OCI-LY7 (cell line): ENCODE measurements around the gene IL1A. TPM values are rescaled to one million over a fixed set of nuclear protein-coding genes. Genes with fewer than 3 reads are reported as not detected.

Source experiments
- BruUV-seq: library from RNA; stranded (reverse); fragments of 400-500 nt; replicated peaks from 2 replicates; lab custom pipeline; 2021; lab: Mats Ljungman, UMichigan
- CTCF ChIA-PET: fragments of 300-600 bp; sonication (Branson Sonifier 250); formaldehyde crosslinking; loops from one replicate; lab custom pipeline; 2022; ENCODE audit warnings: antibody characterized with exemption; ENCODE audit not compliant: unreplicated experiment; lab: Charles Lee
- POLR2A ChIA-PET: fragments of 300-600 bp; sonication (Branson Sonifier 250); formaldehyde crosslinking; loops from one replicate; lab custom pipeline; 2022; ENCODE audit warnings: antibody characterized with exemption; lab: Charles Lee
- DNase-seq: peaks from one replicate; pipeline ENCODE4 v3.0.0-alpha.2; 2015; ENCODE audit warnings: low spot score
- H2AFZ ChIP-seq: fragments of 200-600 bp; sonication (generic), shearing (Covaris generic); 2 replicates; pipeline ENCODE4 v1.6.1; 2014; ENCODE audit warnings: mild to moderate bottlenecking, antibody characterized with exemption, low read length, moderate library complexity
- H3K27ac ChIP-seq: fragments of 200-600 bp; sonication (generic); 2 replicates; pipeline ENCODE4 v1.5.1; 2014; ENCODE audit warnings: mixed run types, low read depth, mild to moderate bottlenecking, moderate library complexity, low read length, inconsistent platforms; ENCODE audit not compliant: poor library complexity, severe bottlenecking
- H3K36me3 ChIP-seq: fragments of 200-600 bp; sonication (generic); 2 replicates; pipeline ENCODE4 v1.6.1; 2014; ENCODE audit warnings: mild to moderate bottlenecking, antibody characterized with exemption, low read length, moderate library complexity, mixed read lengths; ENCODE audit not compliant: insufficient read depth
- H3K4me1 ChIP-seq: fragments of 200-600 bp; sonication (generic); 2 replicates; pipeline ENCODE4 v1.5.1; 2014; ENCODE audit warnings: mild to moderate bottlenecking, low read length; ENCODE audit not compliant: insufficient read depth, poor library complexity, severe bottlenecking
- H3K4me2 ChIP-seq: fragments of 200-600 bp; sonication (generic); 2 replicates; pipeline ENCODE4 v1.6.1; 2014; ENCODE audit warnings: mild to moderate bottlenecking, low read length
- H3K4me3 ChIP-seq: fragments of 200-600 bp; sonication (generic); 2 replicates; pipeline ENCODE4 v1.5.1; 2014; ENCODE audit warnings: mild to moderate bottlenecking, low read depth, low read length; ENCODE audit not compliant: poor library complexity, severe bottlenecking
- H3K79me2 ChIP-seq: fragments of 200-600 bp; sonication (generic); 2 replicates; pipeline ENCODE4 v1.6.1; 2016; ENCODE audit warnings: low read depth, mild to moderate bottlenecking, low read length, moderate library complexity, mixed read lengths; ENCODE audit not compliant: insufficient read depth
- H3K9me2 ChIP-seq: fragments of 200-600 bp; sonication (generic); 2 replicates; pipeline ENCODE4 v1.6.1; 2016; ENCODE audit warnings: mild to moderate bottlenecking, low read length, mixed read lengths; ENCODE audit not compliant: insufficient read depth
- H3K9me3 ChIP-seq: fragments of 200-600 bp; sonication (generic); 2 replicates; pipeline ENCODE4 v1.6.1; 2014; ENCODE audit warnings: mild to moderate bottlenecking, mixed run types, low read length, mixed read lengths
- H4K20me1 ChIP-seq: fragments of 200-600 bp; sonication (generic); 2 replicates; pipeline ENCODE4 v1.6.1; 2014; ENCODE audit warnings: mild to moderate bottlenecking, antibody characterized with exemption, low read length, moderate library complexity, mixed read lengths; ENCODE audit not compliant: insufficient read depth
- CTCF ChIP-seq: fragments of 200-600 bp; sonication (generic); conservative IDR thresholded peaks from 2 replicates; pipeline ENCODE4 v1.5.1; 2014; ENCODE audit warnings: mild to moderate bottlenecking, antibody characterized with exemption, low read length, moderate library complexity, mixed read lengths
- EZH2phosphoT487 ChIP-seq: fragments of 200-600 bp; sonication (generic); IDR thresholded peaks from 2 replicates; pipeline ENCODE4 v1.6.1; 2018; ENCODE audit warnings: low read depth, borderline replicate concordance, mild to moderate bottlenecking, mixed run types, antibody characterized with exemption, low read length, moderate library complexity, mixed read lengths
- intact Hi-C: fragments of 100-400 bp; cut with micrococcal nuclease; formaldehyde crosslinking; loops from one replicate; pipeline ENCODE4 v1.10.0; 2022; ENCODE audit not compliant: unreplicated experiment
- total RNA-seq, 2 experiments: library from RNA; depleted of rRNA in 1 of 2; stranded (reverse); fragments of >200 nt in 1 of 2; shearing (Covaris generic) in 1 of 2; gene quantifications; 2 replicates each; pipeline ENCODE4 v1.2.3, GENCODE V29; 2014 to 2022

The IL1A gene
- total RNA-seq, 2 experiments from 2014 or later, result not detected

- no peak for DNase-seq
- no peak overlapping the region for H3K4me2 ChIP-seq
- TF ChIP-seq EZH2phosphoT487, result no peak
- no peak for TF ChIP-seq CTCF
- intact Hi-C loops, result no loop called here
- H3K9me2 ChIP-seq, result no peaks in the 10 kb centered on the region
- H2AFZ ChIP-seq, result no peak overlapping the region
- H3K4me3 ChIP-seq, result no peak overlapping the region
- no peaks in the 10 kb centered on the region for H4K20me1 ChIP-seq
- ChIA-PET POLR2A (interaction anchor here (0.7 kb wide), 1 partner anchor 32 kb away, joined by 4 read pairs; no protein-coding TSS in a partner anchor), CTCF (no interaction called here)
- no peaks in the 10 kb centered on the region for H3K36me3 ChIP-seq
- no TSS peak for BruUV-seq
- no peaks in the 10 kb centered on the region for H3K4me1 ChIP-seq
- no peaks in the 10 kb centered on the region for H3K79me2 ChIP-seq
- H3K27ac ChIP-seq, result no peak overlapping the region
- H3K9me3 ChIP-seq, result no peaks in the 10 kb centered on the region
These were observed 34.0 kb upstream of the IL1A start for GRCh38 chr2:112818094-112818902.

GRCh38 chr2:112817082-112817689 is 32.9 kb upstream of the IL1A start:
- no TSS peak for BruUV-seq
- CTCF ChIA-PET, result no interaction called here
- Histone ChIP-seq H3K79me2 (no peaks in the 10 kb centered on the region), H2AFZ (no peak overlapping the region), H3K4me2 (no peak overlapping the region), H4K20me1 (no peaks in the 10 kb centered on the region), H3K27ac (no peak overlapping the region), H3K9me3 (no peaks in the 10 kb centered on the region), H3K9me2 (no peaks in the 10 kb centered on the region), H3K36me3 (no peaks in the 10 kb centered on the region), H3K4me1 (peaks cover 2% of the 10 kb centered on the region), H3K4me3 (no peak overlapping the region)
- intact Hi-C loops, result no loop called here
- TF ChIP-seq CTCF (no peak), EZH2phosphoT487 (no peak)
- DNase-seq, result no peak
- POLR2A ChIA-PET, result no interaction called here

GRCh38 chr2:112814278-112814677 is 30.0 kb upstream of the IL1A start:
- POLR2A ChIA-PET, result no interaction called here

More at GRCh38 chr2:112814278-112814677, 30.0 kb upstream of the IL1A start:
- Histone ChIP-seq H3K4me2 (no peak overlapping the region), H3K36me3 (no peaks in the 10 kb centered on the region), H3K4me3 (no peak overlapping the region), H3K9me3 (no peaks in the 10 kb centered on the region), H3K9me2 (no peaks in the 10 kb centered on the region), H3K79me2 (no peaks in the 10 kb centered on the region), H3K27ac (no peak overlapping the region), H2AFZ (no peak overlapping the region), H4K20me1 (no peaks in the 10 kb centered on the region), H3K4me1 (peaks cover 10% of the 10 kb centered on the region)
- no TSS peak for BruUV-seq
- CTCF ChIA-PET, result no interaction called here
- intact Hi-C loops, result no loop called here
- TF ChIP-seq EZH2phosphoT487, result no peak
- no peak for DNase-seq
